ENCODE results near the gene TRMT5. TPM values are rescaled to one million over a fixed set of nuclear protein-coding genes. Genes with fewer than 3 reads are reported as not detected.
A peak's percentile ranks its signal among the peaks of the same experiment; 100 is the strongest.

Gene TRMT5
- total and polyA plus RNA-seq, 2 donors (not counting 1 experiment from before 2014, with no cell fraction given), result 1.0 to 6.1 TPM

- POLR2A ChIA-PET, result no interaction called here
- DNase-seq (no peak), ATAC-seq (ENCODE audit: low read depth) (no peak)
- Mint-ChIP-seq H3K9me3 (ENCODE audit: insufficient read depth) (no peaks in the 10 kb centered on the region), H3K27ac (no peak overlapping the region), H3K4me3 (no peak overlapping the region), H3K4me1 (peaks cover 1% of the 10 kb centered on the region), H3K27me3 (no peaks in the 10 kb centered on the region)
- Histone ChIP-seq H3K9me3 (ENCODE audit: control extremely low read depth in 1 of 3, control insufficient read depth in 2 of 3, insufficient read depth in 1 of 3, low read length in 2 of 3) (peaks cover 0 to 3% (median 0%) of the 10 kb centered on the region in 3 donors), H3K9ac (ENCODE audit: low read length) (no peak overlapping the region), H4K20me1 (ENCODE audit: control insufficient read depth, insufficient read depth, low read length, poor library complexity, severe bottlenecking) (no peaks in the 10 kb centered on the region), H3K27me3 (replicated peaks in 1 of 4; ENCODE audit: control extremely low read depth in 1 of 4, control insufficient read depth in 3 of 4, insufficient read depth in 4 of 4, low read length in 3 of 4) (no peaks in the 10 kb centered on the region), H2AFZ (ENCODE audit: insufficient read depth, low read depth, low read length, poor library complexity, severe bottlenecking) (no peak overlapping the region), H3K79me2 (ENCODE audit: control insufficient read depth, insufficient read depth, low read length) (peaks cover 4% of the 10 kb centered on the region), H3K36me3 (replicated peaks in 1 of 2; ENCODE audit: control extremely low read depth in 1 of 2, control insufficient read depth in 1 of 2, extremely low read depth in 1 of 2, insufficient read depth in 2 of 2, low read length in 1 of 2) (no peaks in the 10 kb centered on the region), H3K27ac (ENCODE audit: low read length in 2 of 2) (no peak overlapping the region), H3K4me2 (replicated peaks; ENCODE audit: low read depth, low read length, poor library complexity, severe bottlenecking) (no peak overlapping the region), H3K4me3 (ENCODE audit: control extremely low read depth in 1 of 5, extremely low read depth in 1 of 5, insufficient read depth in 1 of 5, low read depth in 2 of 5, low read length in 4 of 5) (no peak overlapping the region), H3K4me1 (ENCODE audit: control insufficient read depth in 2 of 2, insufficient read depth in 2 of 2, low read length in 2 of 2) (no peaks in the 10 kb centered on the region)
- no peak for TF ChIP-seq EZH2 (IDR thresholded peaks at IDR 0.05; ENCODE audit: borderline replicate concordance, insufficient read depth, low read depth, low read length, poor library complexity, severe bottlenecking)
- TF ChIP-seq CTCF (IDR thresholded peaks at IDR 0.05), result no peak
- WGBS (ENCODE audit: insufficient coverage), result no CpG with 5 or more reads among the region's 1 CpG
- CTCF ChIA-PET, result no interaction called here
- intact Hi-C loops (cut with micrococcal nuclease), result no loop called here
These were observed 49.7 kb downstream of the TRMT5 start for GRCh38 chr14:60931218-60931617.

- CTCF ChIA-PET, result no interaction called here
- Histone ChIP-seq H3K79me2 (ENCODE audit: control insufficient read depth, insufficient read depth, low read length) (no peaks in the 10 kb centered on the region), H3K9me3 (ENCODE audit: control extremely low read depth in 1 of 3, control insufficient read depth in 2 of 3, insufficient read depth in 1 of 3, low read length in 2 of 3) (no peaks in the 10 kb centered on the region), H3K4me2 (replicated peaks; ENCODE audit: low read depth, low read length, poor library complexity, severe bottlenecking) (no peak overlapping the region), H3K27ac (ENCODE audit: low read length in 2 of 2) (no peak overlapping the region), H3K36me3 (replicated peaks in 1 of 2; ENCODE audit: control extremely low read depth in 1 of 2, control insufficient read depth in 1 of 2, extremely low read depth in 1 of 2, insufficient read depth in 2 of 2, low read length in 1 of 2) (no peaks in the 10 kb centered on the region), H3K4me1 (ENCODE audit: control insufficient read depth in 2 of 2, insufficient read depth in 2 of 2, low read length in 2 of 2) (no peaks in the 10 kb centered on the region), H4K20me1 (ENCODE audit: control insufficient read depth, insufficient read depth, low read length, poor library complexity, severe bottlenecking) (no peaks in the 10 kb centered on the region), H3K9ac (ENCODE audit: low read length) (no peak overlapping the region), H3K27me3 (replicated peaks in 1 of 4; ENCODE audit: control extremely low read depth in 1 of 4, control insufficient read depth in 3 of 4, insufficient read depth in 4 of 4, low read length in 3 of 4) (no peaks in the 10 kb centered on the region), H2AFZ (ENCODE audit: insufficient read depth, low read depth, low read length, poor library complexity, severe bottlenecking) (no peak overlapping the region), H3K4me3 (ENCODE audit: control extremely low read depth in 1 of 5, extremely low read depth in 1 of 5, insufficient read depth in 1 of 5, low read depth in 2 of 5, low read length in 4 of 5) (no peak overlapping the region)
- Mint-ChIP-seq H3K27ac (no peak overlapping the region), H3K27me3 (no peaks in the 10 kb centered on the region), H3K4me1 (peaks cover 8% of the 10 kb centered on the region), H3K9me3 (ENCODE audit: insufficient read depth) (no peaks in the 10 kb centered on the region), H3K4me3 (no peak overlapping the region)
- peak; percentile 27 for DNase-seq
- intact Hi-C loops (cut with micrococcal nuclease), result no loop called here
- TF ChIP-seq CTCF (IDR thresholded peaks at IDR 0.05), result no peak
- TF ChIP-seq EZH2 (IDR thresholded peaks at IDR 0.05; ENCODE audit: borderline replicate concordance, insufficient read depth, low read depth, low read length, poor library complexity, severe bottlenecking), result no peak
- ATAC-seq (ENCODE audit: low read depth), result peak; percentile 31
- POLR2A ChIA-PET, result no interaction called here
- WGBS (ENCODE audit: insufficient coverage), result 25% methylated on average over 1 of the region's 3 CpGs
These were observed 54.9 kb downstream of the TRMT5 start for GRCh38 chr14:60926002-60926401.

Measured in B cell (primary cell).